NCI-H748 treated with DMSO at 0.1 percent for 48 hours (cell line): ENCODE results near the gene BET1.

Source experiments
- DNase-seq: peaks from one replicate; lab custom pipeline; 2025; lab: John Stamatoyannopoulos, UW

BET1 gene

GRCh38 chr7:94011714-94012353 lies 7.7 kb upstream of the BET1 start:
- DNase-seq = no peak

- DNase-seq = no peak
These were observed 4.4 kb upstream of the BET1 start for GRCh38 chr7:94008537-94008936.

- DNase-seq = no peak
These were observed 1.6 kb upstream of the BET1 start for GRCh38 chr7:94005753-94006152.

- DNase-seq = no peak
These were observed 620 bp downstream of the BET1 start for GRCh38 chr7:94003446-94004023.

- no peak for DNase-seq
These were observed 2.8 kb downstream of the BET1 start for GRCh38 chr7:94001396-94001795.

- DNase-seq = no peak
These were observed 6.3 kb downstream of the BET1 start for GRCh38 chr7:93997868-93998267.

- no peak for DNase-seq
These were observed 11.6 kb downstream of the BET1 start for GRCh38 chr7:93992421-93993110.

- DNase-seq = no peak
These were observed 16.9 kb downstream of the BET1 start for GRCh38 chr7:93987297-93987696.

GRCh38 chr7:93985101-93985500 lies 19.1 kb downstream of the BET1 start:
- no peak for DNase-seq

GRCh38 chr7:93984024-93984423 lies 20.1 kb downstream of the BET1 start:
- DNase-seq = no peak

- DNase-seq = no peak
These were observed 22.7 kb downstream of the BET1 start for GRCh38 chr7:93981480-93981874.

GRCh38 chr7:93980744-93981479 lies 23.2 kb downstream of the BET1 start:
- DNase-seq = no peak

- DNase-seq = no peak
These were observed 26.8 kb downstream of the BET1 start for GRCh38 chr7:93977211-93977950.

- DNase-seq = no peak
These were observed 31.0 kb downstream of the BET1 start for GRCh38 chr7:93973134-93973533.

GRCh38 chr7:93972029-93972725 lies 32.0 kb downstream of the BET1 start:
- no peak for DNase-seq

- DNase-seq = no peak
These were observed 35.1 kb downstream of the BET1 start for GRCh38 chr7:93968911-93969620.

GRCh38 chr7:93964813-93965212 lies 39.3 kb downstream of the BET1 start:
- DNase-seq = no peak

- DNase-seq = no peak
These were observed 39.9 kb downstream of the BET1 start for GRCh38 chr7:93964262-93964661.

- no peak for DNase-seq
These were observed 43.2 kb downstream of the BET1 start for GRCh38 chr7:93960986-93961385.

GRCh38 chr7:93958651-93959050 lies 45.5 kb downstream of the BET1 start:
- no peak for DNase-seq

- DNase-seq = no peak
These were observed 45.9 kb downstream of the BET1 start for GRCh38 chr7:93958216-93958615.
